Measurements from ENCODE around the gene EFHC2. TPM values are rescaled to one million over a fixed set of nuclear protein-coding genes. Genes with fewer than 3 reads are reported as not detected.

The EFHC2 gene
- total RNA-seq, 1 experiment from 2014 or later = 0.28 TPM

DNA sequence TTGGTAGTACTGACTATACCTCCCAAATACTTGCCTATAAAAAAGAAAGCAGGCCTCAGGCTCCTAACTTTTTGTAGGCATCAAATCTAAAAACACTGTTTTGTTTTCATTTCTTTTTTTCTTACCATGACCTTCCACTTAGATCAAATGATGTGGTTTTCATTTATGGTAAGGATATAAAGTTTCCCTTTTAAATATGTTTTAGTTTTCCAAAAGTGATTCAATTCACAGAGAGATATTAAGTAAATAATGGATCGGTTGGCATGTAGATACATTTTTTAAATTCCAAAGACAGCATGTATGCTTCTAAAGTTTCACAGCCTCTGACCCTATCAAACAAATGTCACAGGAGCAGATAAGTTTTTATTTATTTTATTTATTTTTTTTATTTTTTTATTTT is 23.9 kb downstream of the EFHC2 start:
- no peak for DNase-seq (ENCODE audit: low read depth, low spot score)
- POLR2A ChIA-PET = no interaction called here
- Histone ChIP-seq H3K4me3 (ENCODE audit: low read depth in 2 of 2, low read length in 2 of 2) (no peak overlapping the region), H3K4me1 (ENCODE audit: control insufficient read depth, insufficient read depth, low read length) (no peaks in the 10 kb centered on the region), H3K27me3 (ENCODE audit: control insufficient read depth, insufficient read depth, low read length) (no peaks in the 10 kb centered on the region), H3K27ac (ENCODE audit: low read length) (no peak overlapping the region), H3K36me3 (ENCODE audit: control insufficient read depth, insufficient read depth, low read length) (no peaks in the 10 kb centered on the region), H3K9me3 (ENCODE audit: control insufficient read depth, insufficient read depth, low read depth, low read length) (no peaks in the 10 kb centered on the region)
- intact Hi-C loops (cut with micrococcal nuclease; ENCODE audit: unreplicated experiment) = no loop called here
- BruUV-seq (replicated peaks) = no TSS peak
- no peak for TF ChIP-seq TCF7L2 (IDR thresholded peaks at IDR 0.05; ENCODE audit: low read depth, low read length)
- TF ChIP-seq, protein P1, sequence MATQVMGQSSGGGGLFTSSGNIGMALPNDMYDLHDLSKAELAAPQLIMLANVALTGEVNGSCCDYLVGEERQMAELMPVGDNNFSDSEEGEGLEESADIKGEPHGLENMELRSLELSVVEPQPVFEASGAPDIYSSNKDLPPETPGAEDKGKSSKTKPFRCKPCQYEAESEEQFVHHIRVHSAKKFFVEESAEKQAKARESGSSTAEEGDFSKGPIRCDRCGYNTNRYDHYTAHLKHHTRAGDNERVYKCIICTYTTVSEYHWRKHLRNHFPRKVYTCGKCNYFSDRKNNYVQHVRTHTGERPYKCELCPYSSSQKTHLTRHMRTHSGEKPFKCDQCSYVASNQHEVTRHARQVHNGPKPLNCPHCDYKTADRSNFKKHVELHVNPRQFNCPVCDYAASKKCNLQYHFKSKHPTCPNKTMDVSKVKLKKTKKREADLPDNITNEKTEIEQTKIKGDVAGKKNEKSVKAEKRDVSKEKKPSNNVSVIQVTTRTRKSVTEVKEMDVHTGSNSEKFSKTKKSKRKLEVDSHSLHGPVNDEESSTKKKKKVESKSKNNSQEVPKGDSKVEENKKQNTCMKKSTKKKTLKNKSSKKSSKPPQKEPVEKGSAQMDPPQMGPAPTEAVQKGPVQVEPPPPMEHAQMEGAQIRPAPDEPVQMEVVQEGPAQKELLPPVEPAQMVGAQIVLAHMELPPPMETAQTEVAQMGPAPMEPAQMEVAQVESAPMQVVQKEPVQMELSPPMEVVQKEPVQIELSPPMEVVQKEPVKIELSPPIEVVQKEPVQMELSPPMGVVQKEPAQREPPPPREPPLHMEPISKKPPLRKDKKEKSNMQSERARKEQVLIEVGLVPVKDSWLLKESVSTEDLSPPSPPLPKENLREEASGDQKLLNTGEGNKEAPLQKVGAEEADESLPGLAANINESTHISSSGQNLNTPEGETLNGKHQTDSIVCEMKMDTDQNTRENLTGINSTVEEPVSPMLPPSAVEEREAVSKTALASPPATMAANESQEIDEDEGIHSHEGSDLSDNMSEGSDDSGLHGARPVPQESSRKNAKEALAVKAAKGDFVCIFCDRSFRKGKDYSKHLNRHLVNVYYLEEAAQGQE (IDR thresholded peaks at IDR 0.05; ENCODE audit: insufficient read depth in 1 of 2, low read depth in 2 of 2, low read length in 1 of 2) = no peak
- no peak for TF ChIP-seq POLR2AphosphoS5 (IDR thresholded peaks at IDR 0.05; ENCODE audit: low read depth, low read length)
- no peak for TF ChIP-seq SIN3A (IDR thresholded peaks at IDR 0.05; ENCODE audit: borderline replicate concordance, insufficient read depth, low read depth, low read length)
- TF ChIP-seq, protein P2, sequence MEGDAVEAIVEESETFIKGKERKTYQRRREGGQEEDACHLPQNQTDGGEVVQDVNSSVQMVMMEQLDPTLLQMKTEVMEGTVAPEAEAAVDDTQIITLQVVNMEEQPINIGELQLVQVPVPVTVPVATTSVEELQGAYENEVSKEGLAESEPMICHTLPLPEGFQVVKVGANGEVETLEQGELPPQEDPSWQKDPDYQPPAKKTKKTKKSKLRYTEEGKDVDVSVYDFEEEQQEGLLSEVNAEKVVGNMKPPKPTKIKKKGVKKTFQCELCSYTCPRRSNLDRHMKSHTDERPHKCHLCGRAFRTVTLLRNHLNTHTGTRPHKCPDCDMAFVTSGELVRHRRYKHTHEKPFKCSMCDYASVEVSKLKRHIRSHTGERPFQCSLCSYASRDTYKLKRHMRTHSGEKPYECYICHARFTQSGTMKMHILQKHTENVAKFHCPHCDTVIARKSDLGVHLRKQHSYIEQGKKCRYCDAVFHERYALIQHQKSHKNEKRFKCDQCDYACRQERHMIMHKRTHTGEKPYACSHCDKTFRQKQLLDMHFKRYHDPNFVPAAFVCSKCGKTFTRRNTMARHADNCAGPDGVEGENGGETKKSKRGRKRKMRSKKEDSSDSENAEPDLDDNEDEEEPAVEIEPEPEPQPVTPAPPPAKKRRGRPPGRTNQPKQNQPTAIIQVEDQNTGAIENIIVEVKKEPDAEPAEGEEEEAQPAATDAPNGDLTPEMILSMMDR (IDR thresholded peaks at IDR 0.05) = no peak
- CTCF ChIA-PET = no interaction called here
- in situ Hi-C loops (cut with HindIII; ENCODE audit: low pct_unique_long_range_greater_than_20kb, low sequenced_read_pairs) = no loop called here
- ATAC-seq = no peak

DNA sequence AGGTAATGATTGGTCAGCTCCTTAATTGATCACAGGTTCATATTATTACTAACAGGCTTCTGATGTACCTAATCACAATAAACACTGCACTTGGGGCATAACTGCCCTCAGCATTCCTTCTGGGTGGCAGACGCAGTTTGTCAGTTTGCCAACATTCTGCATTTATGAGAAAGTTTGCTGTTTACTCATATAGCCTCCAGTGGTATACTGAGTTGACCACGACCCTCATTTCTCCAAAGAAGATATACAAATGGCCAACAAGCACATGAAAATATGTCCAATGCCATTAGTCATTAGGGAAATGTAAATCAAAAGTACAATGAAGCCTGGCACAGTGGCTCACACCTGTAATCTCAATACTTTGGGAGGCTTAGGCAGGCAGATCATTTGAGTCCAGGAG is 26.3 kb downstream of the EFHC2 start:
- TF ChIP-seq, protein P1 (IDR thresholded peaks at IDR 0.05; ENCODE audit: insufficient read depth in 1 of 2, low read depth in 2 of 2, low read length in 1 of 2) = no peak
- no peak for TF ChIP-seq SIN3A (IDR thresholded peaks at IDR 0.05; ENCODE audit: borderline replicate concordance, insufficient read depth, low read depth, low read length)
- TF ChIP-seq TCF7L2 (IDR thresholded peaks at IDR 0.05; ENCODE audit: low read depth, low read length) = no peak
- no peak for TF ChIP-seq POLR2AphosphoS5 (IDR thresholded peaks at IDR 0.05; ENCODE audit: low read depth, low read length)
- TF ChIP-seq, protein P2 (IDR thresholded peaks at IDR 0.05) = no peak
- in situ Hi-C loops (cut with HindIII; ENCODE audit: low pct_unique_long_range_greater_than_20kb, low sequenced_read_pairs) (no loop called here), intact Hi-C loops (cut with micrococcal nuclease; ENCODE audit: unreplicated experiment) (no loop called here)
- BruUV-seq (replicated peaks) = no TSS peak
- no peak for DNase-seq (ENCODE audit: low read depth, low spot score)
- Histone ChIP-seq H3K9me3 (ENCODE audit: control insufficient read depth, insufficient read depth, low read depth, low read length) (no peaks in the 10 kb centered on the region), H3K36me3 (ENCODE audit: control insufficient read depth, insufficient read depth, low read length) (no peaks in the 10 kb centered on the region), H3K4me1 (ENCODE audit: control insufficient read depth, insufficient read depth, low read length) (no peaks in the 10 kb centered on the region), H3K27me3 (ENCODE audit: control insufficient read depth, insufficient read depth, low read length) (no peaks in the 10 kb centered on the region), H3K27ac (ENCODE audit: low read length) (no peak overlapping the region), H3K4me3 (ENCODE audit: low read depth in 2 of 2, low read length in 2 of 2) (no peak overlapping the region)
- CTCF ChIA-PET = no interaction called here
- POLR2A ChIA-PET = no interaction called here
- no peak for ATAC-seq
